Measurements from ENCODE around the gene KLK1.

DNA sequence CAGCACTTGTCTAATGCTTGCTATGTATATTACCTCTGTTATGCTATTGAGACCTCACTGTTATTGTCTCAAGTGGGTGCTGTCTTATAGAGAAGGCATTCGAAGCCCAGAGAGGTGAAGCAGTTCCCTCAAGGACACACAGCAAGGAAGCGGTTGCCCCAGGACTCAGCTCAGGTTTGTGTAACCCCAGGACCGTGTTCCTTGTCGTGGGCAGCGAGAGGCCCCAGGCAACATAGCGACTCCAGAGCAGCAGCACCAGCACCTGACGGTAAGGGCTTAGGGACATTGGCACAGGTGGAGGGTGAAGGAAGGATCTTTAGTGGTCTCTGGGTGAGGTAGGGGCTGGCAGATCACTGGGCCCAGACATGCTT is 7.4 kb upstream of the KLK1 start:
- TF ChIP-seq CTCF (IDR thresholded peaks at IDR 0.05; ENCODE audit: low read depth, low read length), result no peak
- TF ChIP-seq MYC (IDR thresholded peaks at IDR 0.05; ENCODE audit: low read depth, low read length), result no peak
- no peak for TF ChIP-seq POLR2A (IDR thresholded peaks at IDR 0.05; ENCODE audit: extremely low read depth, insufficient read length)
- no peak for TF ChIP-seq MAX (IDR thresholded peaks at IDR 0.05; ENCODE audit: low read depth, low read length)
